NCI-H1694 treated with DMSO at 0.1 percent for 48 hours (cell line): ENCODE results near the gene EBI3.
"Not testable (repeated sequence)": the region's sequence is repeated elsewhere in the genome, so short reads cannot be mapped to it uniquely, and the experiment has no call there.

Source experiments
- DNase-seq: peaks from one replicate; lab custom pipeline; 2025; lab: John Stamatoyannopoulos, UW

EBI3 gene

GRCh38 chr19:4278419-4279266 lies 49.3 kb downstream of the EBI3 start, which contains the start of gene SHD:
Gene SHD (plus strand): TSS chr19:4279266. CDS start chr19:4280064, 798 bp downstream.
- DNase-seq = peak; percentile 44

GRCh38 chr19:4279267-4279529 lies 49.9 kb downstream of the EBI3 start:
- DNase-seq = no peak

- no peak for DNase-seq
Measured at GRCh38 chr19:4279530-4280422, 50.5 kb downstream of the EBI3 start.

GRCh38 chr19:4284176-4284958 lies 55.0 kb downstream of the EBI3 start:
- DNase-seq = no peak

- no peak for DNase-seq
Measured at GRCh38 chr19:4284974-4285373, 55.7 kb downstream of the EBI3 start.

GRCh38 chr19:4286141-4286540 lies 56.8 kb downstream of the EBI3 start:
- not testable (repeated sequence) for DNase-seq
